ACHN (cell line): ENCODE results near the gene PAPOLG.

ENCODE experiments used
- DNase-seq: peaks from one replicate; pipeline ENCODE4 v3.0.0-alpha.2; 2015
- in situ Hi-C: cut with HindIII; loops from 2 replicates; pipeline ENCODE4 v1.10.0; 2017; ENCODE audit warnings: low sequenced_read_pairs, low pct_ligation_motif_present, low pct_unique_long_range_greater_than_20kb

Gene PAPOLG

GRCh38 chr2:60756097-60757087, at the start of gene PAPOLG:
PAPOLG (plus strand) TSS chr2:60756268; CDS start chr2:60756479, 211 bp downstream.
- DNase-seq = peak; percentile 96
- in situ Hi-C loops = no loop called here

- in situ Hi-C loops = no loop called here
Measured at GRCh38 chr2:60707750-60708371, 48.2 kb upstream of the PAPOLG start.

GRCh38 chr2:60708630-60709320, 47.3 kb upstream of the PAPOLG start:
- in situ Hi-C loops = no loop called here
- DNase-seq = no peak

More at GRCh38 chr2:60707750-60708371, 48.2 kb upstream of the PAPOLG start:
- peak; percentile 44 for DNase-seq

GRCh38 chr2:60710707-60711106, 45.4 kb upstream of the PAPOLG start:
- DNase-seq = no peak
- in situ Hi-C loops = no loop called here

- no peak for DNase-seq
- in situ Hi-C loops = no loop called here
Measured at GRCh38 chr2:60715561-60715960, 40.5 kb upstream of the PAPOLG start.

- DNase-seq = no peak
- in situ Hi-C loops = no loop called here
Measured at GRCh38 chr2:60717691-60718090, 38.4 kb upstream of the PAPOLG start.

GRCh38 chr2:60719331-60719730, 36.7 kb upstream of the PAPOLG start:
- in situ Hi-C loops = no loop called here
- DNase-seq = no peak

- DNase-seq = no peak
- in situ Hi-C loops = no loop called here
Measured at GRCh38 chr2:60725466-60725865, 30.6 kb upstream of the PAPOLG start.

- in situ Hi-C loops = no loop called here
- no peak for DNase-seq
Measured at GRCh38 chr2:60728855-60729254, 27.2 kb upstream of the PAPOLG start.

GRCh38 chr2:60735496-60736250, 20.4 kb upstream of the PAPOLG start:
- in situ Hi-C loops = no loop called here
- no peak for DNase-seq

GRCh38 chr2:60738679-60739078, 17.4 kb upstream of the PAPOLG start:
- in situ Hi-C loops = no loop called here
- no peak for DNase-seq

- in situ Hi-C loops = no loop called here
- DNase-seq = no peak
Measured at GRCh38 chr2:60739156-60739555, 16.9 kb upstream of the PAPOLG start.

GRCh38 chr2:60741576-60741975, 14.5 kb upstream of the PAPOLG start:
- no peak for DNase-seq
- in situ Hi-C loops = no loop called here

GRCh38 chr2:60742419-60742818, 13.6 kb upstream of the PAPOLG start:
- DNase-seq = no peak
- in situ Hi-C loops = no loop called here

GRCh38 chr2:60745330-60745729, 10.7 kb upstream of the PAPOLG start:
- in situ Hi-C loops = no loop called here

GRCh38 chr2:60745761-60746160, 10.3 kb upstream of the PAPOLG start:
- DNase-seq = no peak
- in situ Hi-C loops = no loop called here

More at GRCh38 chr2:60745330-60745729, 10.7 kb upstream of the PAPOLG start:
- no peak for DNase-seq

- no peak for DNase-seq
- in situ Hi-C loops = no loop called here
Measured at GRCh38 chr2:60746318-60746717, 9.8 kb upstream of the PAPOLG start.

- in situ Hi-C loops = no loop called here
- DNase-seq = no peak
Measured at GRCh38 chr2:60759654-60760053, 3.6 kb downstream of the PAPOLG start.
